ENCODE data around the gene ARHGAP31. TPM values are rescaled to one million over a fixed set of nuclear protein-coding genes. Genes with fewer than 3 reads are reported as not detected.
A peak's percentile ranks its signal among the peaks of the same experiment; 100 is the strongest.

ARHGAP31 gene
- total and polyA plus RNA-seq, 10 of the 15 experiments (the other 5 are each of a cell fraction or from before 2014, with no cell fraction given): 0.97 to 29.8 (median 10.3) TPM

DNA sequence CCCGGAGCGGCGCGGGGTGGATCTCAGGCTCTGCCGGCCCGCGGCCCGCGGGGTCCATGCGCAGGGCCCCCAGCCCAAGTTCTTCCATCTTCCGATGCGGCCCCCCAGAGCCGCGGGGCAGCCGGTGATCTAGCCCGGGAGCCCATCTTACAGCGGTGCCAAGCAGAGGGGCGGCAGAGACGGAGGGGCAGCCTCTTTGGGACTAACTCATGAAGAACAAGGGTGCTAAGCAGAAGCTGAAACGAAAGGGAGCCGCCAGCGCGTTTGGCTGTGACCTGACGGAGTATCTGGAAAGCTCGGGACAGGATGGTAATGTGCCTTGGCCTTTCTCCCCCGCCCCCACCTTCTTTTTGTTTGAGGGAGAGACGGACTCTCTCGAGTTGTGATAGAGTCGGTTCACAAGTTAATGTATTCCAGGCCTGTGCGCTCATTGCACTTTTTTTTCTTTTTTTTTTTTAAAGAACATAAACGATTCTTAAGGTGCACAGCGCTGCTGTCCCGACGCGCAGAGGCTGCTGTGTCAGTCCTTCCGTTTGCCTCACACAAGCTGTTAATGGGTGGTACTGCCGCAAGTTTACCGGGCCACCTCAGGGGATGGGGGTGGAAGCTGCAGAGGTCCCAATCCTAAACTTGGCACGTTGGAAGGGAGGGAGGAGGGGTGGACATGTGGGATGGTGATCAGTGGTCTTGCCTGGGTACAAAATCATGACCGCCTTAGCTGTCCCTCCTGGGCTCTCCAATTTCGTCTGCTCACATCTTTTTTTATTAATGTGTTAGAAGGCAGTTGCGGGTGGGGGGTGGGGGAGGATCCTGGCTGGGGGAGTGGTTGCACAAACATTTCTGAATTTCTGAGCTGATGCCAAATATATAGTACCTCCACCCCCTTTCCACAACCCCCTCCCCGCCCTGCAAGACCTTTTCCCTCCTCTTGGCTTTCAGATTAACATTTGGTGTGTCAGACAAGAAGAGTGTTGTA is 801 bp downstream of the ARHGAP31 start:
- peak; percentile 46 for ATAC-seq
- DNase-seq (ENCODE audit: low read depth, low spot score): no peak
- Histone ChIP-seq H3K79me2 (ENCODE audit: control insufficient read depth, insufficient read depth, low read length) (peaks cover 51% of the 10 kb centered on the region), H3K4me1 (ENCODE audit: control insufficient read depth, insufficient read depth, low read length) (peaks cover 30% of the 10 kb centered on the region), H3K9ac (ENCODE audit: control insufficient read depth, insufficient read depth, low read length) (peak overlapping the region; percentile 94), H3K4me2 (ENCODE audit: control insufficient read depth, insufficient read depth) (peak overlapping the region; percentile 94), H3K9me3 (replicated peaks; ENCODE audit: control insufficient read depth, insufficient read depth, low read length) (no peaks in the 10 kb centered on the region), H3K36me3 (ENCODE audit: control insufficient read depth in 2 of 2, insufficient read depth in 2 of 2, low read length in 1 of 2) (no peaks in the 10 kb centered on the region), H2AFZ (ENCODE audit: control insufficient read depth, low read depth, low read length) (peak overlapping the region; percentile 83), H4K20me1 (ENCODE audit: control insufficient read depth, insufficient read depth) (no peaks in the 10 kb centered on the region), H3K27me3 (replicated peaks in 1 of 2; ENCODE audit: control insufficient read depth in 2 of 2, insufficient read depth in 2 of 2, low read length in 1 of 2) (no peaks in the 10 kb centered on the region), H3K27ac (ENCODE audit: control insufficient read depth, insufficient read depth) (peak overlapping the region; percentile 96), H3K4me3 (peak overlapping the region; percentile 94)
- RAD21 ChIA-PET (ENCODE audit: unreplicated experiment): interaction anchor here (0.5 to 7.1 kb wide), 18 partner anchors 7 to 382 kb away, joined by 3 to 66 read pairs (median 4); partner anchors contain the start of genes B4GALT4 and COX17
- POLR2A ChIA-PET: interaction anchor here (0.7 to 4.8 kb wide), 11 partner anchors 8 to 306 kb away, joined by 3 to 25 read pairs (median 6); partner anchors contain the start of gene TMEM39A
- in situ Hi-C loops (cut with MboI) (loop anchor here (25.0 kb wide), 1 partner anchor 392 kb away; the partner anchor contains the start of gene COX17), intact Hi-C loops (cut with micrococcal nuclease; ENCODE audit: unreplicated experiment) (loop anchor here (1.0 to 10.0 kb wide), 5 partner anchors 28 to 800 kb away; partner anchors contain the start of genes GSK3B, POGLUT1 and TMEM39A)
- CTCF ChIA-PET: interaction anchor here (0.9 to 4.6 kb wide), 8 partner anchors 27 to 386 kb away, joined by 3 to 21 read pairs (median 7); partner anchors contain the start of gene B4GALT4
- SMC1A ChIA-PET (ENCODE audit: uncharacterized antibody, unreplicated experiment): interaction anchor here (0.6 to 6.9 kb wide), 21 partner anchors 9 to 386 kb away, joined by 3 to 62 read pairs (median 4); partner anchors contain the start of genes B4GALT4 and TMEM39A
- TSS peak; percentile 64 for BruUV-seq (replicated peaks)
- WGBS (ENCODE audit: insufficient coverage, insufficient replicate concordance, low lambda C conversion rate, missing lambda C conversion rate): under 1% methylated on average over 43 of the region's 43 CpGs
- no peak for FAIRE-seq
- TF ChIP-seq MEF2B (IDR thresholded peaks at IDR 0.05; ENCODE audit: partially characterized antibody, poor library complexity, severe bottlenecking) (no peak), NR2C1 (IDR thresholded peaks at IDR 0.05) (no peak), FOXM1 (IDR thresholded peaks at IDR 0.05; ENCODE audit: low read depth, low read length) (no peak), KDM1A (IDR thresholded peaks at IDR 0.05; ENCODE audit: borderline replicate concordance) (no peak), NBN (IDR thresholded peaks at IDR 0.05) (0 out of 2 replicates have a peak, but pooled peaks have one; percentile 42), TCF3 (IDR thresholded peaks at IDR 0.05; ENCODE audit: borderline replicate concordance, insufficient read depth, low read depth, low read length) (no peak), NFXL1 (IDR thresholded peaks at IDR 0.05; ENCODE audit: borderline replicate concordance) (no peak), ZNF384 (IDR thresholded peaks at IDR 0.05; ENCODE audit: borderline replicate concordance, low read depth, low read length) (peak; percentile 64; the same call in 1 of the 2 replicates), POLR2AphosphoS5 (IDR thresholded peaks at IDR 0.05; ENCODE audit: low read length) (0 out of 2 replicates have a peak, but pooled peaks have one; percentile 16), SREBF2 (IDR thresholded peaks at IDR 0.05; ENCODE audit: low read length) (no peak), SIX5 (IDR thresholded peaks at IDR 0.05; ENCODE audit: low read depth, low read length, severe bottlenecking) (no peak), CREB1 (IDR thresholded peaks at IDR 0.05; ENCODE audit: low read depth) (0 out of 2 replicates have a peak, but pooled peaks have one; percentile 34), CHD2 (IDR thresholded peaks at IDR 0.05; ENCODE audit: borderline replicate concordance, low read depth, low read length) (0 out of 2 replicates have a peak, but pooled peaks have one; percentile 23)
- TF ChIP-seq, protein P1, sequence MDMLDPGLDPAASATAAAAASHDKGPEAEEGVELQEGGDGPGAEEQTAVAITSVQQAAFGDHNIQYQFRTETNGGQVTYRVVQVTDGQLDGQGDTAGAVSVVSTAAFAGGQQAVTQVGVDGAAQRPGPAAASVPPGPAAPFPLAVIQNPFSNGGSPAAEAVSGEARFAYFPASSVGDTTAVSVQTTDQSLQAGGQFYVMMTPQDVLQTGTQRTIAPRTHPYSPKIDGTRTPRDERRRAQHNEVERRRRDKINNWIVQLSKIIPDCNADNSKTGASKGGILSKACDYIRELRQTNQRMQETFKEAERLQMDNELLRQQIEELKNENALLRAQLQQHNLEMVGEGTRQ (IDR thresholded peaks at IDR 0.05; ENCODE audit: borderline replicate concordance, low read depth, low read length): no peak
- TF ChIP-seq, protein P2, sequence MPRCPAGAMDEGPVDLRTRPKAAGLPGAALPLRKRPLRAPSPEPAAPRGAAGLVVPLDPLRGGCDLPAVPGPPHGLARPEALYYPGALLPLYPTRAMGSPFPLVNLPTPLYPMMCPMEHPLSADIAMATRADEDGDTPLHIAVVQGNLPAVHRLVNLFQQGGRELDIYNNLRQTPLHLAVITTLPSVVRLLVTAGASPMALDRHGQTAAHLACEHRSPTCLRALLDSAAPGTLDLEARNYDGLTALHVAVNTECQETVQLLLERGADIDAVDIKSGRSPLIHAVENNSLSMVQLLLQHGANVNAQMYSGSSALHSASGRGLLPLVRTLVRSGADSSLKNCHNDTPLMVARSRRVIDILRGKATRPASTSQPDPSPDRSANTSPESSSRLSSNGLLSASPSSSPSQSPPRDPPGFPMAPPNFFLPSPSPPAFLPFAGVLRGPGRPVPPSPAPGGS (IDR thresholded peaks at IDR 0.05; ENCODE audit: borderline replicate concordance, insufficient read depth, low read depth, low read length, poor library complexity, severe bottlenecking): no peak
- TF ChIP-seq, protein P3, sequence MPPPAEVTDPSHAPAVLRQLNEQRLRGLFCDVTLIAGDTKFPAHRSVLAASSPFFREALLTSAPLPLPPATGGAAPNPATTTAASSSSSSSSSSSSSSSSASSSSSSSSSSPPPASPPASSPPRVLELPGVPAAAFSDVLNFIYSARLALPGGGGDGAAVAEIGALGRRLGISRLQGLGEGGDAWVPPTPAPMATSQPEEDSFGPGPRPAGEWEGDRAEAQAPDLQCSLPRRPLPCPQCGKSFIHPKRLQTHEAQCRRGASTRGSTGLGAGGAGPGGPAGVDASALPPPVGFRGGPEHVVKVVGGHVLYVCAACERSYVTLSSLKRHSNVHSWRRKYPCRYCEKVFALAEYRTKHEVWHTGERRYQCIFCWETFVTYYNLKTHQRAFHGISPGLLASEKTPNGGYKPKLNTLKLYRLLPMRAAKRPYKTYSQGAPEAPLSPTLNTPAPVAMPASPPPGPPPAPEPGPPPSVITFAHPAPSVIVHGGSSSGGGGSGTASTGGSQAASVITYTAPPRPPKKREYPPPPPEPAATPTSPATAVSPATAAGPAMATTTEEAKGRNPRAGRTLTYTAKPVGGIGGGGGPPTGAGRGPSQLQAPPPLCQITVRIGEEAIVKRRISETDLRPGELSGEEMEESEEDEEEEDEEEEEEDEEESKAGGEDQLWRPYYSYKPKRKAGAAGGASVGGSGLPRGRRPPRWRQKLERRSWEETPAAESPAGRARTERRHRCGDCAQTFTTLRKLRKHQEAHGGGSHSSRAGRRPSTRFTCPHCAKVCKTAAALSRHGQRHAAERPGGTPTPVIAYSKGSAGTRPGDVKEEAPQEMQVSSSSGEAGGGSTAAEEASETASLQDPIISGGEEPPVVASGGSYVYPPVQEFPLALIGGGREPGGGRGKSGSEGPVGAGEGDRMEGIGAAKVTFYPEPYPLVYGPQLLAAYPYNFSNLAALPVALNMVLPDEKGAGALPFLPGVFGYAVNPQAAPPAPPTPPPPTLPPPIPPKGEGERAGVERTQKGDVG (CRISPR knock-in tag; IDR thresholded peaks at IDR 0.05): no peak
